Activated T-helper 17 cell treated with anti-CD3 and anti-CD28 coated beads, Interleukin-2, amount 50 U/mL, for 72 hours (primary cell): ENCODE measurements around the gene STARD13. TPM values are rescaled to one million over a fixed set of nuclear protein-coding genes. Genes with fewer than 3 reads are reported as not detected.

ENCODE experiments used
- ATAC-seq: fragments of 150-1000 bp; cut with Tn5 transposase; replicated peaks from 2 replicates; pipeline ENCODE4 v1.10.0; 2021; ENCODE audit warnings: mild to moderate bottlenecking, moderate library complexity
- H3K27ac Mint-ChIP-seq: one replicate; pipeline ENCODE4 v1.8.0; 2022; ENCODE audit warnings: mixed read lengths
- H3K27me3 Mint-ChIP-seq: one replicate; pipeline ENCODE4 v1.8.0; 2022; ENCODE audit warnings: mixed read lengths
- H3K36me3 Mint-ChIP-seq: one replicate; pipeline ENCODE4 v1.8.0; 2022; ENCODE audit warnings: low read depth, mild to moderate bottlenecking, mixed read lengths
- H3K4me1 Mint-ChIP-seq: one replicate; pipeline ENCODE4 v1.8.0; 2022; ENCODE audit warnings: mixed read lengths
- H3K4me3 Mint-ChIP-seq: one replicate; pipeline ENCODE4 v1.8.0; 2022; ENCODE audit warnings: mild to moderate bottlenecking, mixed read lengths
- H3K9me3 Mint-ChIP-seq: one replicate; pipeline ENCODE4 v1.8.0; 2022; ENCODE audit warnings: mixed read lengths
- total RNA-seq, 2 donors: library from RNA; stranded (reverse); gene quantifications; one replicate each; pipeline ENCODE4 v1.2.3, GENCODE V29; 2022

Gene STARD13
- total RNA-seq, 2 donors from 2014 or later: 1.1 to 2.3 TPM

- no peaks in the 10 kb centered on the region for H3K27me3 Mint-ChIP-seq
- no peak overlapping the region for H3K4me3 Mint-ChIP-seq
- no peak overlapping the region for H3K27ac Mint-ChIP-seq
- H3K4me1 Mint-ChIP-seq: no peaks in the 10 kb centered on the region
- H3K9me3 Mint-ChIP-seq: no peaks in the 10 kb centered on the region
- no peaks in the 10 kb centered on the region for H3K36me3 Mint-ChIP-seq
- no peak for ATAC-seq
These were observed 25.1 kb downstream of the STARD13 start for GRCh38 chr13:33260168-33261098.

- Mint-ChIP-seq H3K36me3 (no peaks in the 10 kb centered on the region), H3K9me3 (no peaks in the 10 kb centered on the region)
- ATAC-seq: no peak
These were observed 26.3 kb downstream of the STARD13 start for GRCh38 chr13:33259296-33259695.

GRCh38 chr13:33258808-33259193 lies 26.8 kb downstream of the STARD13 start:
- no peaks in the 10 kb centered on the region for H3K36me3 Mint-ChIP-seq
- no peak for ATAC-seq
- no peak overlapping the region for H3K27ac Mint-ChIP-seq
- H3K4me1 Mint-ChIP-seq: no peaks in the 10 kb centered on the region
- no peaks in the 10 kb centered on the region for H3K27me3 Mint-ChIP-seq
- no peak overlapping the region for H3K4me3 Mint-ChIP-seq
- H3K9me3 Mint-ChIP-seq: no peaks in the 10 kb centered on the region

More at GRCh38 chr13:33259296-33259695, 26.3 kb downstream of the STARD13 start:
- Mint-ChIP-seq H3K27ac (no peak overlapping the region), H3K4me1 (no peaks in the 10 kb centered on the region), H3K27me3 (no peaks in the 10 kb centered on the region), H3K4me3 (no peak overlapping the region)

- H3K27ac Mint-ChIP-seq: no peak overlapping the region
- no peaks in the 10 kb centered on the region for H3K36me3 Mint-ChIP-seq
- H3K9me3 Mint-ChIP-seq: no peaks in the 10 kb centered on the region
- H3K27me3 Mint-ChIP-seq: no peaks in the 10 kb centered on the region
- no peak for ATAC-seq
- H3K4me3 Mint-ChIP-seq: no peak overlapping the region
- H3K4me1 Mint-ChIP-seq: no peaks in the 10 kb centered on the region
These were observed 27.4 kb downstream of the STARD13 start for GRCh38 chr13:33257841-33258807.

GRCh38 chr13:33256148-33256840 lies 29.3 kb downstream of the STARD13 start:
- Mint-ChIP-seq H3K27ac (no peak overlapping the region), H3K4me3 (no peak overlapping the region), H3K27me3 (no peaks in the 10 kb centered on the region), H3K4me1 (no peaks in the 10 kb centered on the region), H3K9me3 (no peaks in the 10 kb centered on the region), H3K36me3 (no peaks in the 10 kb centered on the region)
- ATAC-seq: no peak

- no peak for ATAC-seq
- H3K27me3 Mint-ChIP-seq: peaks cover 7% of the 10 kb centered on the region
- H3K27ac Mint-ChIP-seq: no peak overlapping the region
- no peak overlapping the region for H3K4me3 Mint-ChIP-seq
- H3K4me1 Mint-ChIP-seq: no peaks in the 10 kb centered on the region
- no peaks in the 10 kb centered on the region for H3K36me3 Mint-ChIP-seq
- H3K9me3 Mint-ChIP-seq: no peaks in the 10 kb centered on the region
These were observed 33.4 kb downstream of the STARD13 start for GRCh38 chr13:33252135-33252534.

GRCh38 chr13:33251131-33251661 lies 34.4 kb downstream of the STARD13 start:
- Mint-ChIP-seq H3K4me3 (no peak overlapping the region), H3K27ac (no peak overlapping the region), H3K27me3 (peaks cover 7% of the 10 kb centered on the region), H3K9me3 (no peaks in the 10 kb centered on the region), H3K36me3 (no peaks in the 10 kb centered on the region), H3K4me1 (no peaks in the 10 kb centered on the region)
- ATAC-seq: no peak

- no peaks in the 10 kb centered on the region for H3K4me1 Mint-ChIP-seq
- no peak overlapping the region for H3K4me3 Mint-ChIP-seq
- ATAC-seq: no peak
- no peaks in the 10 kb centered on the region for H3K36me3 Mint-ChIP-seq
- H3K27me3 Mint-ChIP-seq: peaks cover 7% of the 10 kb centered on the region
- no peak overlapping the region for H3K27ac Mint-ChIP-seq
- no peaks in the 10 kb centered on the region for H3K9me3 Mint-ChIP-seq
These were observed 34.9 kb downstream of the STARD13 start for GRCh38 chr13:33250609-33251008.

- Mint-ChIP-seq H3K36me3 (no peaks in the 10 kb centered on the region), H3K27ac (no peak overlapping the region), H3K27me3 (peaks cover 7% of the 10 kb centered on the region), H3K4me3 (no peak overlapping the region), H3K9me3 (no peaks in the 10 kb centered on the region), H3K4me1 (no peaks in the 10 kb centered on the region)
- ATAC-seq: no peak
These were observed 35.7 kb downstream of the STARD13 start for GRCh38 chr13:33249894-33250293.

GRCh38 chr13:33249066-33249465 lies 36.5 kb downstream of the STARD13 start:
- H3K4me1 Mint-ChIP-seq: no peaks in the 10 kb centered on the region
- no peak overlapping the region for H3K27ac Mint-ChIP-seq
- no peak for ATAC-seq
- no peaks in the 10 kb centered on the region for H3K36me3 Mint-ChIP-seq
- H3K27me3 Mint-ChIP-seq: peaks cover 13% of the 10 kb centered on the region
- no peak overlapping the region for H3K4me3 Mint-ChIP-seq
- H3K9me3 Mint-ChIP-seq: no peaks in the 10 kb centered on the region

GRCh38 chr13:33245505-33246158 lies 39.9 kb downstream of the STARD13 start:
- Mint-ChIP-seq H3K27me3 (peaks cover 16% of the 10 kb centered on the region), H3K4me3 (no peak overlapping the region), H3K36me3 (no peaks in the 10 kb centered on the region), H3K9me3 (no peaks in the 10 kb centered on the region), H3K4me1 (no peaks in the 10 kb centered on the region), H3K27ac (no peak overlapping the region)
- no peak for ATAC-seq

GRCh38 chr13:33244907-33245287 lies 40.7 kb downstream of the STARD13 start:
- Mint-ChIP-seq H3K4me3 (no peak overlapping the region), H3K9me3 (no peaks in the 10 kb centered on the region), H3K27ac (no peak overlapping the region), H3K27me3 (peaks cover 19% of the 10 kb centered on the region), H3K36me3 (no peaks in the 10 kb centered on the region), H3K4me1 (no peaks in the 10 kb centered on the region)
- no peak for ATAC-seq

- Mint-ChIP-seq H3K9me3 (no peaks in the 10 kb centered on the region), H3K27ac (no peak overlapping the region), H3K4me3 (no peak overlapping the region), H3K27me3 (peaks cover 24% of the 10 kb centered on the region), H3K4me1 (no peaks in the 10 kb centered on the region), H3K36me3 (no peaks in the 10 kb centered on the region)
- no peak for ATAC-seq
These were observed 41.2 kb downstream of the STARD13 start for GRCh38 chr13:33244210-33244906.
